Renal cortical epithelial cell (primary cell): Measurements from ENCODE around the gene CLCA1. TPM values are rescaled to one million over a fixed set of nuclear protein-coding genes. Genes with fewer than 3 reads are reported as not detected.
A peak's percentile ranks its signal among the peaks of the same experiment; 100 is the strongest.

Experiments
- DNase-seq: peaks from one replicate; pipeline ENCODE4 v3.0.0-alpha.2; 2011; ENCODE audit warnings: low read depth
- total RNA-seq: library from RNA; depleted of rRNA; stranded (reverse); fragments of >200 nt; gene quantifications from 2 replicates; pipeline ENCODE4 v1.2.3, GENCODE V29; 2014

CLCA1 gene
- total RNA-seq, 1 donor from 2014 or later, result not detected

GRCh38 chr1:86461482-86461881 is 7.2 kb upstream of the CLCA1 start:
- no peak for DNase-seq

- no peak for DNase-seq
Observed at GRCh38 chr1:86464819-86465218, 3.9 kb upstream of the CLCA1 start.

- peak; percentile 63 for DNase-seq
Observed at GRCh38 chr1:86466109-86466844, 2.5 kb upstream of the CLCA1 start.

GRCh38 chr1:86466986-86467385 is 1.7 kb upstream of the CLCA1 start:
- peak; percentile 19 for DNase-seq

- DNase-seq, result no peak
Observed at GRCh38 chr1:86470859-86471258, 2.1 kb downstream of the CLCA1 start.

- no peak for DNase-seq
Observed at GRCh38 chr1:86471291-86471690, 2.6 kb downstream of the CLCA1 start.

- no peak for DNase-seq
Observed at GRCh38 chr1:86472152-86472551, 3.4 kb downstream of the CLCA1 start.

GRCh38 chr1:86472767-86473166 is 4.0 kb downstream of the CLCA1 start:
- no peak for DNase-seq

- DNase-seq, result no peak
Observed at GRCh38 chr1:86477256-86477655, 8.5 kb downstream of the CLCA1 start.

GRCh38 chr1:86477682-86478081 is 9.0 kb downstream of the CLCA1 start:
- DNase-seq, result no peak

- no peak for DNase-seq
Observed at GRCh38 chr1:86478416-86479156, 9.9 kb downstream of the CLCA1 start.

GRCh38 chr1:86481966-86482365 is 13.2 kb downstream of the CLCA1 start:
- no peak for DNase-seq

GRCh38 chr1:86487131-86487810 is 18.5 kb downstream of the CLCA1 start:
- no peak for DNase-seq

- DNase-seq, result no peak
Observed at GRCh38 chr1:86487811-86488141, 19.0 kb downstream of the CLCA1 start.

- DNase-seq, result no peak
Observed at GRCh38 chr1:86489242-86489878, 20.6 kb downstream of the CLCA1 start.

- DNase-seq, result no peak
Observed at GRCh38 chr1:86491171-86491950, 22.6 kb downstream of the CLCA1 start.

- no peak for DNase-seq
Observed at GRCh38 chr1:86498281-86498680, 29.6 kb downstream of the CLCA1 start.

- DNase-seq, result peak; percentile 48
Observed at GRCh38 chr1:86499987-86500593, 31.4 kb downstream of the CLCA1 start.

- DNase-seq, result no peak
Observed at GRCh38 chr1:86500714-86501113, 32.0 kb downstream of the CLCA1 start.

- DNase-seq, result peak; percentile 59
Observed at GRCh38 chr1:86502125-86502646, 33.5 kb downstream of the CLCA1 start.
